A549 (cell line): Measurements from ENCODE around the gene WT1. TPM values are rescaled to one million over a fixed set of nuclear protein-coding genes. Genes with fewer than 3 reads are reported as not detected.

Experiments
- ATAC-seq, 2 experiments: fragments of 200-7000 bp in 1 of 2; fragments of >200 bp in 1 of 2; cut with Nextera tagmentation in 1 of 2; cut with Tn5 transposase in 1 of 2; 3 replicates each; pipeline versions ENCODE4 v1.8.0 to v1.9.1; 2018 to 2020; ENCODE audit warnings: mild to moderate bottlenecking in 1 of 2, moderate library complexity in 1 of 2
- CTCF ChIA-PET: fragments of 300-600 bp; sonication (Branson Sonifier 250); formaldehyde crosslinking; extraction: SDS; loops from one replicate; lab custom pipeline; 2021; ENCODE audit warnings: antibody characterized with exemption, inconsistent platforms; lab: Yijun Ruan, JAX
- POLR2A ChIA-PET: fragments of 350-600 bp; formaldehyde crosslinking; extraction: SDS; loops from one replicate; lab custom pipeline; 2021; ENCODE audit warnings: antibody characterized with exemption, inconsistent platforms; lab: Yijun Ruan, JAX
- DNase-seq, 2 experiments: peaks; one replicate each; pipeline versions ENCODE4 v3.0.0 to v3.0.0-alpha.2; 2011 to 2016; ENCODE audit warnings: low read depth in 1 of 2, low spot score in 1 of 2
- FAIRE-seq: peaks from 2 replicates; lab custom pipeline; 2011; peaks lifted over from hg19 to GRCh38; lab: Jason Lieb, UNC
- H3K27ac ChIP-seq, 2 experiments: fragments of >200 bp; sonication (Bioruptor Twin); formaldehyde crosslinking; 3 replicates each; pipeline ENCODE4 v1.5.1; 2016 to 2017
- H3K4me1 ChIP-seq: fragments of >200 bp; sonication (Bioruptor Twin); formaldehyde crosslinking; 3 replicates; pipeline ENCODE4 v1.6.1; 2016
- H3K4me2 ChIP-seq: fragments of >200 bp; sonication (Bioruptor Twin); formaldehyde crosslinking; 3 replicates; pipeline ENCODE4 v1.6.1; 2016
- H3K4me3 ChIP-seq: fragments of >200 bp; sonication (Bioruptor Twin); formaldehyde crosslinking; 3 replicates; pipeline ENCODE4 v1.5.1; 2016
- H3K9me3 ChIP-seq: fragments of >200 bp; sonication (Bioruptor Twin); formaldehyde crosslinking; 3 replicates; pipeline ENCODE4 v1.6.1; 2016
- ATOH8 ChIP-seq: fragments of 250-450 bp; sonication (Bioruptor Pico); IDR thresholded peaks from 2 replicates; pipeline ENCODE4 v1.5.0; 2020; ENCODE audit warnings: low read depth, mild to moderate bottlenecking, moderate library complexity
- BHLHE40 ChIP-seq: IDR thresholded peaks from 2 replicates; pipeline ENCODE4 v1.6.1; 2012; ENCODE audit warnings: low read depth, low read length, inconsistent platforms
- CHD2 ChIP-seq: fragments of 150-350 bp; IDR thresholded peaks from 2 replicates; pipeline ENCODE4 v1.6.1; 2014; ENCODE audit warnings: low read length; ENCODE audit not compliant: partially characterized antibody
- CHD4 ChIP-seq: fragments of 200-600 bp; sonication (generic); IDR thresholded peaks from 2 replicates; pipeline ENCODE4 v1.6.1; 2016; ENCODE audit warnings: antibody characterized with exemption, mild to moderate bottlenecking, borderline replicate concordance
- EHF ChIP-seq: fragments of 250-450 bp; sonication (Bioruptor Pico); IDR thresholded peaks from 2 replicates; pipeline ENCODE4 v1.5.0; 2020; ENCODE audit warnings: mild to moderate bottlenecking
- GATA3 ChIP-seq: IDR thresholded peaks from 2 replicates; pipeline ENCODE4 v1.6.1; 2012; ENCODE audit warnings: borderline replicate concordance
- HDAC2 ChIP-seq: fragments of 200-600 bp; sonication (generic); IDR thresholded peaks from 2 replicates; pipeline ENCODE4 v1.6.1; 2016
- HES2 ChIP-seq: fragments of >200 bp; sonication (Bioruptor Twin); formaldehyde crosslinking; IDR thresholded peaks from 2 replicates; pipeline ENCODE4 v1.6.1; 2016
- HOXB13 ChIP-seq: fragments of 250-450 bp; sonication (Bioruptor Pico); IDR thresholded peaks from 2 replicates; pipeline ENCODE4 v1.5.0; 2020; ENCODE audit warnings: low read depth, mild to moderate bottlenecking, moderate library complexity
- JUN ChIP-seq, 2 experiments: fragments of >200 bp; sonication (Bioruptor Twin); formaldehyde crosslinking; IDR thresholded peaks; 2 replicates in 1 of 2; 3 replicates in 1 of 2; pipeline ENCODE4 v1.6.1; 2016 to 2017
- MAX ChIP-seq: IDR thresholded peaks from 2 replicates; pipeline ENCODE4 v1.6.1; 2012
- MAZ ChIP-seq: fragments of 150-350 bp; IDR thresholded peaks from 2 replicates; pipeline ENCODE4 v1.6.1; 2014; ENCODE audit warnings: antibody characterized with exemption, low read depth, low read length, borderline replicate concordance
- POLR2AphosphoS2 ChIP-seq: conservative IDR thresholded peaks from 2 replicates; pipeline ENCODE4 v1.6.1; 2012; ENCODE audit warnings: low read length, improper control_type of control experiment, inconsistent platforms
- RCOR1 ChIP-seq: fragments of 150-350 bp; IDR thresholded peaks from 2 replicates; pipeline ENCODE4 v1.6.1; 2014; ENCODE audit warnings: antibody characterized with exemption, low read length, low read depth
- REST ChIP-seq: fragments of 200-600 bp; sonication (generic); IDR thresholded peaks from 2 replicates; pipeline ENCODE4 v1.6.1; 2016; ENCODE audit warnings: antibody characterized with exemption, mild to moderate bottlenecking, moderate library complexity
- RFX5 ChIP-seq: fragments of 450-650 bp; IDR thresholded peaks from 2 replicates; pipeline ENCODE4 v1.7.1; 2014; ENCODE audit warnings: antibody characterized with exemption, mild to moderate bottlenecking, moderate library complexity
- TFCP2L1 ChIP-seq: fragments of 250-450 bp; sonication (Bioruptor Pico); IDR thresholded peaks from 2 replicates; pipeline ENCODE4 v1.5.0; 2021; ENCODE audit warnings: mild to moderate bottlenecking
- ZFP36 ChIP-seq: fragments of 450-650 bp; IDR thresholded peaks from 2 replicates; pipeline ENCODE4 v1.6.1; 2014; ENCODE audit warnings: borderline replicate concordance; ENCODE audit not compliant: partially characterized antibody
- ZNF302 ChIP-seq: fragments of 250-450 bp; sonication (Bioruptor Pico); IDR thresholded peaks from 2 replicates; pipeline ENCODE4 v1.9.0; 2021; ENCODE audit warnings: inconsistent platforms, mild to moderate bottlenecking, moderate library complexity
- WGBS: methylation state at CpG from one replicate; pipeline ENCODE4 v1.1.6; 2017; ENCODE audit errors: missing lambda C conversion rate; 5-methylcytosine and 5-hydroxymethylcytosine counted together
- polyA plus RNA-seq, 4 experiments: library from polyadenylated mRNA; depleted of rRNA in 3 of 4; stranded (reverse); fragments of >200 nt; fragmentation: RNase III in 1 of 4; extraction: RNeasy Plus Mini Kit Qiagen cat#74134 plus additional on column Dnase treatment in 1 of 4; gene quantifications; 2 replicates in 3 of 4; 3 replicates in 1 of 4; pipeline ENCODE4 v1.2.3, GENCODE V29; 2011 to 2017

Gene WT1
- polyA plus RNA-seq, 2 of the 4 experiments (the other 2 are of a cell fraction): 2.8 to 4.0 TPM

GRCh38 chr11:32438346-32438865 is 3.1 kb upstream of the WT1 start:
- no peak for FAIRE-seq
- H3K9me3 ChIP-seq: no peaks in the 10 kb centered on the region
- POLR2A ChIA-PET: no interaction called here
- no peak overlapping the region for H3K4me3 ChIP-seq
- DNase-seq: no peak
- no peak overlapping the region for H3K4me2 ChIP-seq
- WGBS: 66% methylated on average over 16 of the region's 16 CpGs
- TF ChIP-seq HES2: no peak
- no peak for TF ChIP-seq MAX
- no peak for TF ChIP-seq CHD4
- TF ChIP-seq ZNF302 (CRISPR knock-in tag): no peak
- TF ChIP-seq CHD2: no peak
- TF ChIP-seq REST: no peak
- no peak for TF ChIP-seq MAZ
- TF ChIP-seq POLR2AphosphoS2: no peak
- TF ChIP-seq ATOH8 (CRISPR knock-in tag): no peak
- no peak for TF ChIP-seq ZFP36
- no peak for TF ChIP-seq HOXB13 (CRISPR knock-in tag)
- TF ChIP-seq GATA3: no peak
- no peak for TF ChIP-seq TFCP2L1 (CRISPR knock-in tag)
- no peak for TF ChIP-seq RFX5
- no peak overlapping the region for H3K27ac ChIP-seq
- CTCF ChIA-PET: interaction anchor here (0.6 to 0.9 kb wide), 2 partner anchors 10 to 17 kb away, joined by 3 to 4 read pairs; no protein-coding TSS in a partner anchor
- ATAC-seq: no peak
- 0 out of 3 replicates have a peak, but pooled peaks cover 4% of the 10 kb centered on the region for H3K4me1 ChIP-seq

- Histone ChIP-seq H3K27ac (no peak overlapping the region), H3K9me3 (no peaks in the 10 kb centered on the region), H3K4me3 (no peak overlapping the region), H3K4me1 (0 out of 3 replicates have a peak, but pooled peaks cover 4% of the 10 kb centered on the region), H3K4me2 (peak overlapping the region; percentile 29; the same call in 1 of the 3 replicates)
- FAIRE-seq (no peak), ATAC-seq (no peak), DNase-seq (no peak)
- POLR2A ChIA-PET: no interaction called here
- 64% methylated on average over 42 of the region's 42 CpGs for WGBS
- CTCF ChIA-PET: interaction anchor here (0.6 to 0.9 kb wide), 2 partner anchors 11 to 16 kb away, joined by 3 to 4 read pairs; no protein-coding TSS in a partner anchor
- TF ChIP-seq RCOR1: no peak
These were observed 2.4 kb upstream of the WT1 start for GRCh38 chr11:32437495-32438345.

GRCh38 chr11:32436751-32437494 is 1.6 kb upstream of the WT1 start:
- FAIRE-seq (no peak), DNase-seq (no peak), ATAC-seq (no peak)
- 79% methylated on average over 42 of the region's 42 CpGs for WGBS
- H3K9me3 ChIP-seq: no peaks in the 10 kb centered on the region
- H3K4me2 ChIP-seq: peak overlapping the region; percentile 91
- POLR2A ChIA-PET: no interaction called here
- TF ChIP-seq CHD2 (no peak), RCOR1 (no peak), EHF (no peak), BHLHE40 (no peak), HDAC2 (no peak), JUN (IDR thresholded peaks at IDR 0.05) (no peak), ATOH8 (CRISPR knock-in tag) (no peak)
- H3K4me3 ChIP-seq: peak overlapping the region; percentile 70
- H3K27ac ChIP-seq: no peak overlapping the region
- 0 out of 3 replicates have a peak, but pooled peaks cover 4% of the 10 kb centered on the region for H3K4me1 ChIP-seq
- CTCF ChIA-PET: no interaction called here
